Measurements from ENCODE around the gene CD81.

CD81 gene

DNA sequence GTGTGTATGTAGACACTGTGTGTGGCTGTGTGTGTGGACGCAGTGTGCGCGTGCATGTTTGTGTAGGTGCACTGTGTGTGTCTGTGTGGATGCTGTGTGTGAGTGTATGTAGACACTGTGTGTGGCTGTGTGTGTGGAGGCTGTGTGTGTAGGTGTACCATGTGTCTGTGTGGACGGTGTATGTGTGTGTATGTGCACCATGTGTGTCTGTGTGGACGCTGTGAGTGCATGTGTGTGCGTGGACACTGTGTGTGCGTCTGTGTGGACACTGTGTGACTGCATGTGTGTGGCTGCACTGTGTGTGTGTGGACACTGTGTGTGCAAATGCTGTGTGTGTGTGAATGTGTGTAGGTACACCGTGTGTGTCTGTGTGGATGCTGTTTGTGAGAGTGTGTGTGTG, 56.9 kb downstream of the CD81 start:
- no peak for DNase-seq (ENCODE audit: low read depth in 3 of 3, low spot score in 1 of 3)

DNA sequence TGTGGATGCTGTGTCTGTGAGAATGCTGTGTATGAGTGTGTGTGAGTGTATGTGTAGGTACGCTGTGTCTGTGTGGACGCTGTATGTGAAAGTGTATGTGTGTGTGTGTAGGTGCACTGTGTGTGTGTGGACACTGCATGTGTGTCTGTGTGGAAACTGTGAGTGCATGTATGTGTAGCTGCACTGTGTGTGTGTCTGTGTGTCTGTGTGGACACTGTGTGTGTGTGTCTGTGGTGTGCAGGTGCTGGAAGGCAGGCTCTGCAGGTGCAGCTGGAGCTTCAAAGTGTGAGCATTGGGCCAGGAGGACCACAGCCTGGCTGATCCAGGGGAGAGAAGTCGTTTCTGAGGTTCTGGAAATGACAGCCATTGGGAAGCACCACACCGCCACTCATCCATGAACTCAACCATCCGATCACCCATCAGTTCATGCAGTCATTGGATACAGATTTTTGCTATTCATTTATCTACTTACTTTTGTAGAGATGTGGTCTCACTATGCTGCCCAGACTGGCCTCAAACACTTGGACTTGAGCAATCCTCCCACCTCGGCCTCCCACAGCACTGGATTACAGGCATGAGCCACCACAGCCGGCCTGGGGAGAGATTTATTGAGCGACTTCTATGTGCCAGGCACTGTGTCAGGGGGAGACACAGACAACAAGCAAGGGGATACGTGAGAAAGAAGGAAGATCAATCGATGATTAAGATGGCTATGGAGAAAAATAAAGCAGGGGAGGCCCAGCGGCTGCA, 57.6 kb downstream of the CD81 start:
- DNase-seq (ENCODE audit: low read depth in 3 of 3, low spot score in 1 of 3) = no peak

DNA sequence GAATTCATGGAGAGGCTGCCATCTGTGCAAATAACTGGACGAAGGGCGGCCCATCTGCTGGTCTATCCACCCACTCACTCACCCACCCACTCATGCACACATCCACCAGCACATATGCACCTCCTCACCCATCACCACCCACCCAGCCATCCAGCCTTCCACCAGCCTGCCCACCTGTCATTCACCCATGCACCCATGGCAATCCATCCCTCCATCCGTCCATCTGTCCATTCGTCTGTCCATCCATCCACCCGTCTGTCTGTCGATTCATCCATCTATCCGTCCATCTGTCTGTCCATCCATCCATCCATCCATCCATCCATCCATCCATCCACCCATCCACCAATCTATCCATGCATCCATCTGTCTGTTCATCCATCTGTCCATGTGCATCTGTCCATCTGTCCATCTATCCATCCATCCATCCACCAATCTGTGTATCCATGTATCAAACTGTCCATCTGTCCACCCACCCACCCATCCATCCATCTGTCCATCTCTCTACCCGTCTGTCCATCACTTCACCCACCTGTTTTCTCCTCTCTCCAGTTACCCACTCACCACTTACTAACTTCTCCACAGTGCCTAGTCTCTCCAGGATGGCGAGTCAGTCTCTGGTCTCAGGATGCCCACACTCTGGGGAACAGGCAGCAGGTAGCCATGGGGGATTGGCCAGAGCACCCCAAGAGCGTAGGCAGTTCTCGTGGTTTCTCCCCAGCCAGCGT, 58.3 kb downstream of the CD81 start:
- no peak for DNase-seq (ENCODE audit: low read depth in 3 of 3, low spot score in 1 of 3)

GRCh38 chr11:2436013-2436520, 59.0 kb downstream of the CD81 start:
- no peak for DNase-seq (ENCODE audit: low read depth in 3 of 3, low spot score in 1 of 3)

- DNase-seq (ENCODE audit: low read depth in 3 of 3, low spot score in 1 of 3) = no peak
These were observed 59.5 kb downstream of the CD81 start for GRCh38 chr11:2436521-2437031.

- DNase-seq (ENCODE audit: low read depth in 3 of 3, low spot score in 1 of 3) = no peak
These were observed 60.4 kb downstream of the CD81 start for GRCh38 chr11:2437516-2437915.

GRCh38 chr11:2439820-2440219, 62.7 kb downstream of the CD81 start:
- no peak for DNase-seq (ENCODE audit: low read depth in 3 of 3, low spot score in 1 of 3)

DNA sequence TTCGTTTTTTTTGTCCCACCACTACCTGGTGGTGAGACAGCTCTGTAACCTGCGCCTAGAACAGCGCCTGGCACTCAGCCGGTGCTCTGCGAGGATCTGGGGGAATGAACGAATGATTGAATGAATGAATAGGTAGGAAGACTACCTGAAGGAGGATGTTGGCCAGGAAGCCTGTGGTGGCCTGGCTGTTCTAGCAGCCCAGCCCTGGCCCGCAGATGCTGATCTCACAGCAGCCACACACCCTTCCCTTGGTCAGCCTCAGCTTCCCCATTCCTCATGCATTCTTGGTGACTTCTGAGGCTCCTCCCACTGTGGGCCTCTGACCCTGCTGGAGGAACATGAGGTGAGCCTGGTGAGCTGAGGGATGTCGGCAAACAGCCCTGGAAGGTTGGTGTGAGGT, 63.5 kb downstream of the CD81 start:
- DNase-seq (ENCODE audit: low read depth in 3 of 3, low spot score in 1 of 3) = no peak

GRCh38 chr11:2441171-2441570, 64.1 kb downstream of the CD81 start:
- no peak for DNase-seq (ENCODE audit: low read depth in 3 of 3, low spot score in 1 of 3)

DNA sequence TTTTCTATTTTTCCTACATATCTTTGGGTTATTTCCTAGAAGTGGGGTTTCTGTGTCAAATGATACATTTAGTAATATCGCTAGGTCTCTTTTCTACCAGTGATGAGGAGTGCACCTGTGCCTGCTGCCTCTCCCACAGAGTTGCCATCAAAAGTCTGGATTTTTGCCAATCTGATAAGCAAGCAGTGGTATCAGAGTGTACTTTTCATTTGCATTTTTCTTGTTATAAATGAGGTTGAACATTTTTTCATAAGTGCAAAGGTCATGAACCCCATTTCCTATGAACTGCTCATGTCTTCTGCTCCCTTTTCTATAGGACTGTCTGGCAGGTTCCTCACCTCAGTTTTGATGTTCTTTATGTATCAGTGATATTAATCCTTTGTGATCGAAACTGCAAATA, 65.5 kb downstream of the CD81 start:
- DNase-seq (ENCODE audit: low read depth in 3 of 3, low spot score in 1 of 3) = no peak

- DNase-seq (ENCODE audit: low read depth in 3 of 3, low spot score in 1 of 3) = no peak
These were observed 66.3 kb downstream of the CD81 start for GRCh38 chr11:2443406-2443805.

DNA sequence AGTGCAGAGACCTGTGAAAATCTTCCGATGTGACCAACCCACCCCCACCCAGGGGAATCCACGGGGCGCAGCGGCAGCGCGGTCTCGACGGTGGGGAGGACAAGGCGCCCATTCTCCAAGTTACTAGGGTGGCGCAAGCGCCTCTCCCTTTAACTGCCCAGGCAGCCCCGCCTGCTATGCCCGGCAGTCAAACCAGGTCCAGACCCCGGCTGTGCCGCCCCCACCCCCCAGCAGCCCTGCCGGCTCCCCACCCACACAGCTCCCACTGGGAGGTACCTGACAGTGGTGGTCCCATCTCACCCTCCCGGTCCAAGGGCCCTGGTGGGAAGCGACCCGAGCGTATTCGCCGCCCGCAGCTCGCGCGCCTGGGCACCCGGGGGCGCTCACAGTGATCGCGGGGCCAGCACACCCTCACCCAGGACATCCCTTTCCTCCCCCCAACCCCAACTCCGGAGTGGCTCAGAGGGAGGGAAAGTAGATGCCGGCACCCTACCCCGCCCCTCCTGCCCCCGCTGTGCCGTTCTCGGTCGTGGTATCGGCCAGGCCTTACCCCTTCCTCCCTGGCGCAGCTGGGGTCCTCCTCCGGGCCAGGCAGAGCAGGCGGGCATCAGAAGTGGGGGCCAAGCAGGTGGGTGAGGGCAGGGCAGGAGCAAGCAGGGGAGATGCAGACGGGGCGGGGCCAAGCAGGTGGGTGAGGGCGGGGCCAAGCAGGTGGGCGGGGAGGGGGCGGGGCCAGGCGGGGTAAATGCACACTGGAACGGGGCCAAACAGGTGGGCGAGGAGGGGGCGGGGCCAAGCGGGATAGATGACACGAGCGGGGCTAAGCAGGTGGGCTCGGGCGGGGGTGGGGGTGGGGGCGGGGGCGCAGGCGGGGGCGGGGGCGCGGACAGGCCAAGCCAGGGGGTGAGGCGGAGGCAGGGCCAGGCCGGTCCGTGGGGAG, 67.0 kb downstream of the CD81 start, which contains the start of gene TRPM5:
TSS of gene TRPM5 (minus strand) at position 634 of the 940 bp plus-strand sequence. CDS start 21,478 bp downstream, outside the sequence.
- peak; percentile 49 to 76 (median 62) for DNase-seq (ENCODE audit: low read depth in 3 of 3, low spot score in 1 of 3)

DNA sequence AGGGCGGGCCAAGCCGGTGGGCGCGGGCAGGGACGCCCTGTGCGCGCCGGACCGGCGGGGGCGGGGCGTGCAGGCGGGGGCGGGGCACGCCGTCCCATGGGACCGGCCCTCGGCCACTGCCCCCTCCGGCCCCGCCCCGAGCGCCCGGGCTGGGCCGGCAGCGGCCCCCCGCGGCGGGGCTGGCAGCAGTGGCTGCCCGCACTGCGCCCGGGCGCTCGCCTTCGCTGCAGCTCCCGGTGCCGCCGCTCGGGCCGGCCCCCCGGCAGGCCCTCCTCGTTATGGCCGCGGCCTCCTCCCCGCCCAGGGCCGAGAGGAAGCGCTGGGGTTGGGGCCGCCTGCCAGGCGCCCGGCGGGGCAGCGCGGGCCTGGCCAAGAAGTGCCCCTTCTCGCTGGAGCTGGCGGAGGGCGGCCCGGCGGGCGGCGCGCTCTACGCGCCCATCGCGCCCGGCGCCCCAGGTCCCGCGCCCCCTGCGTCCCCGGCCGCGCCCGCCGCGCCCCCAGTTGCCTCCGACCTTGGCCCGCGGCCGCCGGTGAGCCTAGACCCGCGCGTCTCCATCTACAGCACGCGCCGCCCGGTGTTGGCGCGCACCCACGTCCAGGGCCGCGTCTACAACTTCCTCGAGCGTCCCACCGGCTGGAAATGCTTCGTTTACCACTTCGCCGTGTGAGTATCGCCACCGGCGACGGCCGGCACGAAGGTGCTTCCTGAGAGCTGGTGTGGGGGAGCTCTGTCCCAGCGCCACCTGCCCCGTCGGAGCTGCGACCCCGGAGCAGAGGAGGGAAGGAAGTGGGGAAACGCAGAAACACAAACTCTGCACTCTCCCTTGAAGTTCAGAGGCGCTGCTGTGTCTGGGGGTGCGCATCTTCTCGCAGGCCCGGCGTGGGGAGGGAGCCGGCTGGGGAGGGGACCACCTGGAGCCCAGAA, 68.0 kb downstream of the CD81 start, which contains the start of gene KCNQ1:
TSS of gene KCNQ1 (plus strand) at position 188 of the 925 bp plus-strand sequence. CDS start at position 279, 91 bp downstream.
- DNase-seq (ENCODE audit: low read depth in 3 of 3, low spot score in 1 of 3) = no peak

- DNase-seq (ENCODE audit: low read depth in 3 of 3, low spot score in 1 of 3) = no peak
These were observed 68.8 kb downstream of the CD81 start for GRCh38 chr11:2445746-2446551.

- DNase-seq (ENCODE audit: low read depth in 3 of 3, low spot score in 1 of 3) = no peak
These were observed 69.6 kb downstream of the CD81 start for GRCh38 chr11:2446590-2447252.
